Mucosa of rectum (tissue), 2 donors: ENCODE data around the gene SLC1A1.

Experiments
- H3K27ac ChIP-seq, 2 donors: one replicate each; pipeline ENCODE4 v1.7.0; 2013; ENCODE audit warnings: inconsistent platforms in 2 of 2, low read depth in 2 of 2, low read length in 2 of 2
- H3K27me3 ChIP-seq, 2 donors: one replicate each; pipeline ENCODE4 v1.7.0; 2013; ENCODE audit warnings: low read length in 2 of 2; ENCODE audit not compliant: control insufficient read depth in 2 of 2, insufficient read depth in 2 of 2
- H3K36me3 ChIP-seq, 2 donors: one replicate each; pipeline ENCODE4 v1.7.0; 2013; ENCODE audit warnings: low read length in 2 of 2; ENCODE audit not compliant: control insufficient read depth in 2 of 2, insufficient read depth in 2 of 2
- H3K4me1 ChIP-seq, 2 donors: one replicate each; pipeline ENCODE4 v1.7.0; 2013; ENCODE audit warnings: low read length in 2 of 2, mild to moderate bottlenecking in 1 of 2; ENCODE audit not compliant: control insufficient read depth in 2 of 2, insufficient read depth in 2 of 2
- H3K4me3 ChIP-seq, 2 donors: one replicate each; pipeline ENCODE4 v1.7.0; 2013; ENCODE audit warnings: low read length in 2 of 2
- H3K9ac ChIP-seq, 2 donors: one replicate each; pipeline ENCODE4 v1.7.0; 2013; ENCODE audit warnings: low read length in 2 of 2, low read depth in 1 of 2, mild to moderate bottlenecking in 1 of 2
- H3K9me3 ChIP-seq, 2 donors: one replicate each; pipeline ENCODE4 v1.7.0; 2013; ENCODE audit warnings: low read length in 2 of 2; ENCODE audit not compliant: control insufficient read depth in 2 of 2
- donor health status: healthy.
- donor health status: Normal muscosa, but diverticular disease.

Gene SLC1A1

GRCh38 chr9:4489919-4490704, at the start of gene SLC1A1:
Gene SLC1A1, plus strand, starts transcription at chr9:4490468. Its CDS starts 212 bp downstream, at chr9:4490680.
- H3K9ac ChIP-seq = peak within 1 kb of the TSS; percentile 71 to 77
- H3K4me1 ChIP-seq = peaks cover 9 to 10% of the 10 kb centered on the region in 2 donors
- peaks cover 0 to 3% of the 10 kb centered on the region in 2 donors for H3K27me3 ChIP-seq
- H3K27ac ChIP-seq = peak within 1 kb of the TSS; percentile 29 to 74
- H3K9me3 ChIP-seq = no peaks in the 10 kb centered on the region
- H3K36me3 ChIP-seq = no peaks in the 10 kb centered on the region
- H3K4me3 ChIP-seq = peak within 1 kb of the TSS; percentile 68 to 73

GRCh38 chr9:4442806-4443205, 47.5 kb upstream of the SLC1A1 start:
- Histone ChIP-seq H3K4me1 (no peaks in the 10 kb centered on the region), H3K4me3 (no peak overlapping the region), H3K27me3 (no peaks in the 10 kb centered on the region), H3K9ac (no peak overlapping the region), H3K9me3 (no peaks in the 10 kb centered on the region), H3K27ac (no peak overlapping the region), H3K36me3 (no peaks in the 10 kb centered on the region)

GRCh38 chr9:4443439-4443838, 46.8 kb upstream of the SLC1A1 start:
- no peaks in the 10 kb centered on the region for H3K27me3 ChIP-seq
- no peaks in the 10 kb centered on the region for H3K36me3 ChIP-seq
- H3K9me3 ChIP-seq = peaks cover 0 to 4% of the 10 kb centered on the region in 2 donors
- no peak overlapping the region for H3K9ac ChIP-seq
- H3K27ac ChIP-seq = no peak overlapping the region
- H3K4me1 ChIP-seq = no peaks in the 10 kb centered on the region
- H3K4me3 ChIP-seq = no peak overlapping the region

GRCh38 chr9:4461437-4461836, 28.8 kb upstream of the SLC1A1 start:
- H3K4me1 ChIP-seq = peaks cover 0 to 2% of the 10 kb centered on the region in 2 donors
- H3K4me3 ChIP-seq = no peak overlapping the region
- no peak overlapping the region for H3K9ac ChIP-seq
- H3K36me3 ChIP-seq = no peaks in the 10 kb centered on the region
- no peak overlapping the region for H3K27ac ChIP-seq
- H3K9me3 ChIP-seq = no peaks in the 10 kb centered on the region
- H3K27me3 ChIP-seq = no peaks in the 10 kb centered on the region

GRCh38 chr9:4463824-4464223, 26.4 kb upstream of the SLC1A1 start:
- Histone ChIP-seq H3K27ac (no peak overlapping the region), H3K4me1 (peaks cover 0 to 2% of the 10 kb centered on the region in 2 donors), H3K9ac (no peak overlapping the region), H3K27me3 (no peaks in the 10 kb centered on the region), H3K9me3 (no peaks in the 10 kb centered on the region), H3K4me3 (no peak overlapping the region), H3K36me3 (no peaks in the 10 kb centered on the region)

DNA sequence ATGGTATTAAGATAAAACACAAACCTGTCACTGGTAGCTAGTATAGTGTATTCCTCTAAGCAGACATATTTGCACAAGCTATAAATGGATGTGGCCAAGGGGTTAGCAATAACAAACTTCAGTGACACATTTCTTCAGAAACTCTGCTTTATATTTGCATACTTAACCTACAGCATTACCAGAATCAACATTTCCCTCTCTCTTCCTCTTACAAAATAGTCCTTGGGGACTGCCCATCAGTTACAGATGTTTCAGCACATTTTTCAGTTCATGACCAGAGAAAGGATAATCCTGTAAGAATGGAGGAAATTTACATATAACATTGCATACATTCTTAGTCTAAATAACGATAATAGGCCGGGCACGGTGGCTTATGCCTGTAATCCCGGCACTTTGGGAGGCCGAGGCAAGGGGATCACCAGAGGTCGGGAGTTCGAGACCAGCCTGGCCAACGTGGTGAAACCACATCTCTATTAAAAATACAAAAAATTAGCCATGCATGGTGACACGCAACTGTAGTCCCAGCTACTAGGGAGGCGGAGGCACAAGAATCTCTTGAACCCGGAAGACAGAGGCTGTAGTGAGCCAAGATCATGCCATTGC, 25.3 kb upstream of the SLC1A1 start:
- Histone ChIP-seq H3K27ac (no peak overlapping the region), H3K27me3 (no peaks in the 10 kb centered on the region), H3K9me3 (no peaks in the 10 kb centered on the region)

DNA sequence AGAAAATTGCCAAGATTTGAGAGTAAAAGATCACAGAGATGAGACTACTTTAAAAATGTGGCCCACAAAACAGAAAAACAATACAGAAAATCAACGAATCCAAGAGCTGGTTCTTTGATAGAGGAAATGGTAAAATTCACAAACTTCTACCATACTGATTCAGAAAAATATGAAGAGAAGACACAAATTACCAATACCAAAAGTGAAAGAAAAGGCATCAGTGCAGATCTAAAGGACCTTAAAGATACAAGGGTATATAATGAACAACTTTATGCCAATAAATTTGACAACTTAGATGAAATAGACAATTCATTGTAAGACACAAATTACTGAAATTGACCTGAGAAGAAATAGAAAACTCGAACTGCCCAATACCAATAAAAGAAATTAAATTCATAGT, 24.4 kb upstream of the SLC1A1 start:
- Histone ChIP-seq H3K4me1 (peaks cover 0 to 2% of the 10 kb centered on the region in 2 donors), H3K36me3 (no peaks in the 10 kb centered on the region), H3K9ac (no peak overlapping the region)

More for the DNA sequence above, 25.3 kb upstream of the SLC1A1 start:
- H3K4me3 ChIP-seq = no peak overlapping the region
- peaks cover 0 to 2% of the 10 kb centered on the region in 2 donors for H3K4me1 ChIP-seq
- no peak overlapping the region for H3K9ac ChIP-seq
- no peaks in the 10 kb centered on the region for H3K36me3 ChIP-seq

DNA sequence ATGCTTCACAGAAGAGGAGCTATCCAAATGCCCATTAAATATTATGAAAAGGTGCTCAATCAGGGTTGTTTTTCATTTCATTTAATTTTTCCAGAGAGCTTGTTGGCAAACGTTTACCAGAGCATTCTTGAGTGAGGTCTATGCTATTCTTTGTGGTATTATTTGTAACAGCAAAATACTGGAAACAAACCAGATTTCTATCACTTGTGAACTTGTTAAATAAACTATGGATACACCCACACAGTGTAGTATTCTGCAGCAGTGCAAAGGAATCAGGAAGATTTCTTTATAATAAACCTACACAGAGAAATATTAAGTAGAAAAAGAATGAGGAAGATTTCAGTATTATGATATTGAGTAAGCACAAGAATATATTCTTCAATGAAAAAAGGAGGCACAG, 15.0 kb upstream of the SLC1A1 start:
- no peak overlapping the region for H3K27ac ChIP-seq
- no peak overlapping the region for H3K9ac ChIP-seq
- H3K4me3 ChIP-seq = no peak overlapping the region
- H3K36me3 ChIP-seq = no peaks in the 10 kb centered on the region
- no peaks in the 10 kb centered on the region for H3K4me1 ChIP-seq
- H3K27me3 ChIP-seq = no peaks in the 10 kb centered on the region
- no peaks in the 10 kb centered on the region for H3K9me3 ChIP-seq

More for the DNA sequence above, 24.4 kb upstream of the SLC1A1 start:
- no peak overlapping the region for H3K4me3 ChIP-seq
- H3K27me3 ChIP-seq = no peaks in the 10 kb centered on the region
- no peaks in the 10 kb centered on the region for H3K9me3 ChIP-seq
- no peak overlapping the region for H3K27ac ChIP-seq

DNA sequence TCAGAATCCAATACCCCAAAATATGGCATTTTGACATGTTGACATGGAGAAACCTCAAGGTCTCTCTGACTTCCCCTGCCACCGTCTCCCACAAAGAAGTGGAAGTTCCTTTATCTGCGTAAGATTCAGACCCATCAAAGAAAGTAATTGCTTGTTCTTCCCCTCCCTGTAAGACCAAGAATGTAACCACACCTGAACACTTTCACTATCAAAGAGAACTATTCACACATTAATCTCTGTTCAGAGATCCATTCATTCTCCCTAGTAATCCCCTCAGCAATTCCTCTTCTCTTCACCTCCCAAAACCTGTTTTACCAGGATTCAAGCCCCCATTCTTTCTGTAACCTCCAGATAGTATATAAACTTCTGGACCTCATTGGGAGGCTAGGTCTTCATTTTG, 4.1 kb upstream of the SLC1A1 start:
- Histone ChIP-seq H3K9ac (no peak overlapping the region), H3K9me3 (no peaks in the 10 kb centered on the region), H3K4me1 (peaks cover 8 to 9% of the 10 kb centered on the region in 2 donors), H3K36me3 (no peaks in the 10 kb centered on the region), H3K27me3 (peaks cover 0 to 2% of the 10 kb centered on the region in 2 donors), H3K27ac (no peak overlapping the region), H3K4me3 (no peak overlapping the region)

DNA sequence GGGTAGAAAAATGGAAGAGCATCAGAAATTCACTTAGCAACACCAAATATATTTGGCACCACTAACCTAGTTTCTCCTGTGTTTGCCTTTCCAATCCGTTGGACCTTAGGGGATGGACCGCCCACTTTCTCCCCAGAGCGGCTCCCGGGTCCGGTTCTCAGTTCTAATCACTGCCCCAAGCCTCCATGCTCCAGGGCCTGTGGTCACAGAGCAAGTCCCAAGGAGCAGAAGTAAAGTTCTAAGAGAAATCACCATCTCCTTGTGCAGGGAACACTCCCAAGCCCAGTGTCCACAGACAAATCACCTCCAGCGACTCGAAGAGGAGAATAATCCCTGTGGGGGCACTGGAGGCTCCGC, 728 bp upstream of the SLC1A1 start:
- Histone ChIP-seq H3K4me1 (peaks cover 8 to 10% of the 10 kb centered on the region in 2 donors), H3K27me3 (peaks cover 0 to 3% of the 10 kb centered on the region in 2 donors), H3K9ac (peak overlapping the region; percentile 71 to 77), H3K4me3 (peak overlapping the region; percentile 68 to 73), H3K9me3 (no peaks in the 10 kb centered on the region), H3K36me3 (no peaks in the 10 kb centered on the region), H3K27ac (peak overlapping the region in 1 of 2 donors; percentile 74)
